Measurements from ENCODE around the gene LMO4. TPM values are rescaled to one million over a fixed set of nuclear protein-coding genes. Genes with fewer than 3 reads are reported as not detected.

The LMO4 gene
- total and polyA plus RNA-seq, 2 donors (not counting 1 experiment from before 2014, with no cell fraction given): 35.7 to 46.0 TPM

DNA sequence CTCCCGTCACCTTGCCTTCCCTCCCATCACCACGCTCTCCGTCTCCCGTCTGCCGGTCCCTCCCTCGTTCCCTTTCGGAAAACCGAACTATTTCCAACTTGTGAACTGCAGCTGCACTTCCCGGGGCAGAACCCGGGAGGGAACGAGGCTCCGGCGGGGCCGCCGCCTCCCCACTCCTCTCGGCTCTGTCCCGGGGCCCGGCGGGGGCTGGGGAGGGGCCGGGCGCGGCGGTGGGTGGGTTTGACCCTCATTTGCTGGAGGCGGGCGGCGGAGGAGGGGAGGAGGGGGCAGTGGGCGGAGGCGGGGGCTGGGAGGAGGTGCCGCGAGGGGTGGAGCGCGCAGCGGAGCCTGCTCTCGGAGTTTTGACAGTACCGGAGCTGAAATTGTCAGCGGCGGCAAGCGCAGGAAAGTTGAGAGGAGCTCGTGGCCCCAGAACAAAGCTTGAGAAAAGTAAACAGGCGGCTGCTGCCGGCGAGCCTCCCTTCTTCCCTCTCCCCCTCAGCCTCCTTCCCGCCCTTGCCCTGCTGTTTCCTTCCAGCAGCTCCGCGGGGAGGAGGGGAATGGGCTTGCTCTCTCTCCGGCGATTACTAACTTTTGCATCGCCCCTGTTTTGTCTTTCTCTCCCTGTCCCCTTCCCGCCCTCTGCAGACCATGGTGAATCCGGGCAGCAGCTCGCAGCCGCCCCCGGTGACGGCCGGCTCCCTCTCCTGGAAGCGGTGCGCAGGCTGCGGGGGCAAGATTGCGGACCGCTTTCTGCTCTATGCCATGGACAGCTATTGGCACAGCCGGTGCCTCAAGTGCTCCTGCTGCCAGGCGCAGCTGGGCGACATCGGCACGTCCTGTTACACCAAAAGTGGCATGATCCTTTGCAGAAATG lies 2.9 kb downstream of the LMO4 start:
- H2AFZ ChIP-seq (ENCODE audit: insufficient read depth, low read depth, low read length, poor library complexity, severe bottlenecking): peak overlapping the region; percentile 83
- CTCF ChIA-PET: interaction anchor here (0.8 to 10.2 kb wide), 2 partner anchors 585 to 622 kb away, joined by 3 to 150 read pairs; no protein-coding TSS in a partner anchor
- WGBS (ENCODE audit: insufficient coverage): 3% methylated on average over 55 of the region's 65 CpGs
- intact Hi-C loops (cut with micrococcal nuclease): loop anchor here (10.0 kb wide), 1 partner anchor 1553 kb away; no protein-coding TSS in a partner anchor
- H3K27ac ChIP-seq (ENCODE audit: low read length in 2 of 2): peak overlapping the region; percentile 25 to 53
- H3K4me3 Mint-ChIP-seq: peak overlapping the region; percentile 83
- POLR2A ChIA-PET: interaction anchor here (0.6 to 1.1 kb wide), 4 partner anchors 117 to 1352 kb away, joined by 3 to 4 read pairs (median 3); partner anchors contain the start of gene PKN2
- H3K9me3 ChIP-seq (ENCODE audit: control extremely low read depth in 1 of 3, control insufficient read depth in 2 of 3, insufficient read depth in 1 of 3, low read length in 2 of 3): no peaks in the 10 kb centered on the region
- no peaks in the 10 kb centered on the region for H4K20me1 ChIP-seq (ENCODE audit: control insufficient read depth, insufficient read depth, low read length, poor library complexity, severe bottlenecking)
- peak overlapping the region; percentile 95 for H3K4me2 ChIP-seq (replicated peaks; ENCODE audit: low read depth, low read length, poor library complexity, severe bottlenecking)
- H3K79me2 ChIP-seq (ENCODE audit: control insufficient read depth, insufficient read depth, low read length): peaks cover 26% of the 10 kb centered on the region
- H3K9me3 Mint-ChIP-seq (ENCODE audit: insufficient read depth): no peaks in the 10 kb centered on the region
- ATAC-seq (ENCODE audit: low read depth) (peak; percentile 16), DNase-seq (peak; percentile 72)
- H3K4me1 Mint-ChIP-seq: peaks cover 70% of the 10 kb centered on the region
- no peaks in the 10 kb centered on the region for H3K27me3 ChIP-seq (replicated peaks in 1 of 4; ENCODE audit: control extremely low read depth in 1 of 4, control insufficient read depth in 3 of 4, insufficient read depth in 4 of 4, low read length in 3 of 4)
- TF ChIP-seq EZH2 (IDR thresholded peaks at IDR 0.05; ENCODE audit: borderline replicate concordance, insufficient read depth, low read depth, low read length, poor library complexity, severe bottlenecking) (no peak), CTCF (IDR thresholded peaks at IDR 0.05) (no peak)
- peak overlapping the region; percentile 85 for H3K9ac ChIP-seq (ENCODE audit: low read length)
- H3K4me1 ChIP-seq (ENCODE audit: control insufficient read depth in 2 of 2, insufficient read depth in 2 of 2, low read length in 2 of 2): peaks cover 52 to 58% of the 10 kb centered on the region in 2 donors
- peak overlapping the region; percentile 71 to 83 (median 76) for H3K4me3 ChIP-seq (ENCODE audit: control extremely low read depth in 1 of 5, extremely low read depth in 1 of 5, insufficient read depth in 1 of 5, low read depth in 2 of 5, low read length in 4 of 5)
- peak overlapping the region; percentile 99 for H3K27ac Mint-ChIP-seq
- no peaks in the 10 kb centered on the region for H3K27me3 Mint-ChIP-seq
- H3K36me3 ChIP-seq (replicated peaks in 1 of 2; ENCODE audit: control extremely low read depth in 1 of 2, control insufficient read depth in 1 of 2, extremely low read depth in 1 of 2, insufficient read depth in 2 of 2, low read length in 1 of 2): no peaks in the 10 kb centered on the region
